Panc1 (cell line): Measurements from ENCODE around the gene HLA-DRB1. TPM values are rescaled to one million over a fixed set of nuclear protein-coding genes. Genes with fewer than 3 reads are reported as not detected.

Source experiments
- ATAC-seq: fragments of 200-7000 bp; cut with Tn5 transposase; 2 replicates; pipeline ENCODE4 v1.9.1; 2020; ENCODE audit warnings: mild to moderate bottlenecking, moderate library complexity
- BruUV-seq: library from RNA; stranded (reverse); fragments of 400-500 nt; replicated peaks from 2 replicates; lab custom pipeline; 2021; lab: Mats Ljungman, UMichigan
- CTCF ChIA-PET: fragments of 300-600 bp; sonication (Branson Sonifier 250); formaldehyde crosslinking; loops from one replicate; lab custom pipeline; 2022; ENCODE audit warnings: antibody characterized with exemption; lab: Charles Lee
- POLR2A ChIA-PET: fragments of 300-600 bp; sonication (Branson Sonifier 250); formaldehyde crosslinking; loops from one replicate; lab custom pipeline; 2022; ENCODE audit warnings: antibody characterized with exemption; lab: Charles Lee
- DNase-seq: peaks from one replicate; pipeline ENCODE4 v3.0.0-alpha.2; 2010; ENCODE audit warnings: low read depth, low spot score
- H3K27ac ChIP-seq: 2 replicates; pipeline ENCODE4 v1.5.1; 2011; ENCODE audit warnings: mild to moderate bottlenecking, low read length, inconsistent platforms
- H3K27me3 ChIP-seq: fragments of 200-500 bp; sonication (Bioruptor generic); 2 replicates; pipeline ENCODE4 v1.6.0; 2014; ENCODE audit warnings: low read length, inconsistent platforms; ENCODE audit not compliant: control insufficient read depth, insufficient read depth
- H3K36me3 ChIP-seq: fragments of 200-500 bp; sonication (Bioruptor generic); 2 replicates; pipeline ENCODE4 v1.5.1; 2014; ENCODE audit warnings: inconsistent platforms, mild to moderate bottlenecking, low read length, moderate library complexity; ENCODE audit not compliant: control insufficient read depth, insufficient read depth
- H3K4me1 ChIP-seq: 2 replicates; pipeline ENCODE4 v1.5.1; 2011; ENCODE audit warnings: inconsistent platforms, mild to moderate bottlenecking, low read length, moderate library complexity; ENCODE audit not compliant: control insufficient read depth, insufficient read depth
- H3K4me3 ChIP-seq, 2 experiments: 2 replicates each; pipeline ENCODE4 v1.5.1; 2011 to 2012; ENCODE audit warnings: low read depth in 2 of 2, low read length in 2 of 2, mild to moderate bottlenecking in 2 of 2, inconsistent platforms in 1 of 2, moderate library complexity in 1 of 2
- H3K9me3 ChIP-seq: fragments of 200-500 bp; sonication (Bioruptor generic); 2 replicates; pipeline ENCODE4 v1.5.1; 2014; ENCODE audit warnings: low read depth, mild to moderate bottlenecking, inconsistent platforms, low read length, moderate library complexity; ENCODE audit not compliant: control insufficient read depth, insufficient read depth
- CTCF ChIP-seq: fragments of 450-650 bp; IDR thresholded peaks from 2 replicates; pipeline ENCODE4 v1.5.1; 2017; ENCODE audit warnings: mild to moderate bottlenecking
- POLR2AphosphoS5 ChIP-seq: IDR thresholded peaks from 2 replicates; pipeline ENCODE4 v1.6.1; 2012; ENCODE audit warnings: mild to moderate bottlenecking, low read depth, low read length, moderate library complexity
- REST ChIP-seq, 2 experiments: IDR thresholded peaks; 2 replicates each; pipeline ENCODE4 v1.6.1; 2011 to 2012; ENCODE audit warnings: low read depth in 2 of 2, control low read depth in 1 of 2, low read length in 1 of 2, mild to moderate bottlenecking in 1 of 2, moderate library complexity in 1 of 2; ENCODE audit not compliant: insufficient read depth in 1 of 2
- SIN3A ChIP-seq: IDR thresholded peaks from 2 replicates; pipeline ENCODE4 v1.6.1; 2012; ENCODE audit warnings: low read depth, mild to moderate bottlenecking, low read length, moderate library complexity, borderline replicate concordance; ENCODE audit not compliant: insufficient read depth
- TCF7L2 ChIP-seq: IDR thresholded peaks from 2 replicates; pipeline ENCODE4 v1.6.1; 2011; ENCODE audit warnings: mild to moderate bottlenecking, low read depth, low read length, inconsistent platforms
- in situ Hi-C: cut with HindIII; loops from 2 replicates; pipeline ENCODE4 v1.10.0; 2016; ENCODE audit warnings: low sequenced_read_pairs, low pct_unique_long_range_greater_than_20kb
- intact Hi-C: fragments of 100-400 bp; cut with micrococcal nuclease; formaldehyde crosslinking; loops from one replicate; pipeline ENCODE4 v1.10.0; 2022; ENCODE audit not compliant: unreplicated experiment
- total RNA-seq: library from RNA; stranded (reverse); gene quantifications from one replicate; pipeline ENCODE4 v1.2.1, GENCODE V29; 2021; ENCODE audit not compliant: unreplicated experiment

The HLA-DRB1 gene
- total RNA-seq, 1 experiment from 2014 or later: 1.1 TPM

- in situ Hi-C loops: no loop called here
- no TSS peak for BruUV-seq
These were observed 8.1 kb downstream of the HLA-DRB1 start for GRCh38 chr6:32581315-32582095.

GRCh38 chr6:32580593-32580992, 9.1 kb downstream of the HLA-DRB1 start:
- no peak for TF ChIP-seq POLR2AphosphoS5
- TF ChIP-seq TCF7L2: no peak
- no peak for TF ChIP-seq REST (IDR thresholded peaks at IDR 0.05; ENCODE audit: insufficient read depth in 1 of 2, low read depth in 2 of 2, low read length in 1 of 2)
- TF ChIP-seq SIN3A: no peak
- TF ChIP-seq CTCF: no peak
- H3K9me3 ChIP-seq: no peaks in the 10 kb centered on the region
- no peaks in the 10 kb centered on the region for H3K4me1 ChIP-seq
- peaks cover 3% of the 10 kb centered on the region; the same call in 1 of the 2 replicates for H3K27me3 ChIP-seq
- no peak for ATAC-seq
- CTCF ChIA-PET: no interaction called here
- no peaks in the 10 kb centered on the region for H3K36me3 ChIP-seq
- in situ Hi-C loops (no loop called here), intact Hi-C loops (no loop called here)
- no TSS peak for BruUV-seq
- H3K4me3 ChIP-seq: no peak overlapping the region
- no peak for DNase-seq
- POLR2A ChIA-PET: no interaction called here
- H3K27ac ChIP-seq: no peak overlapping the region

More at GRCh38 chr6:32581315-32582095, 8.1 kb downstream of the HLA-DRB1 start:
- Histone ChIP-seq H3K9me3 (no peaks in the 10 kb centered on the region), H3K27ac (no peak overlapping the region), H3K36me3 (no peaks in the 10 kb centered on the region), H3K4me1 (no peaks in the 10 kb centered on the region), H3K27me3 (peaks cover 3% of the 10 kb centered on the region; the same call in 1 of the 2 replicates), H3K4me3 (no peak overlapping the region)
- TF ChIP-seq REST (IDR thresholded peaks at IDR 0.05; ENCODE audit: insufficient read depth in 1 of 2, low read depth in 2 of 2, low read length in 1 of 2) (no peak), TCF7L2 (no peak)
- intact Hi-C loops: no loop called here
- ChIA-PET CTCF (no interaction called here), POLR2A (no interaction called here)
- no peak for ATAC-seq
- DNase-seq: no peak
